ELF-1 (cell line): ENCODE results near the gene FHOD3.

Experiments used
- DNase-seq: peaks from one replicate; pipeline ENCODE4 v3.0.0-alpha.2; 2016; ENCODE audit warnings: low read depth, low spot score

Gene FHOD3

GRCh38 chr18:36516258-36516657, 218.7 kb downstream of the FHOD3 start:
- no peak for DNase-seq

DNA sequence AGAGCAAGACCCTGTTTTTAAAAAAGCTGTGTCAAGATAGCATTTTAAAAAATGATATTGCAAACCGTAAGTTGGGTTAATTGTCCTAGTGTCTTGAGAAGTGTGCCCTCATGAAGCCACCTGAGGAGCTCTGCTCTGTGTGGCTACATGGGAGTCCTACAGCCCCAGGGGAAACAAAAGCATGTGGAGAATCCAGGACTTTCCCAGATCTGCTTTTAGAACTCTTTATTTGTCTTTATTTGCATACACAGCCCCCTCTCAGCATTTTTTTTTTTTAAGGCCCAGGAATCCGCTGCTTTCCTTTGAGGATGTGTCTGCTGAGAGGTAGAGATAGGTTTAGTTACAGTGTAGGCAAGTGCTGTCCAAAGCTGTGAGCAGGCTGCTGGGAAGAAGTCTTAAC, 219.2 kb downstream of the FHOD3 start:
- DNase-seq, result peak; percentile 84

GRCh38 chr18:36518839-36519238, 221.3 kb downstream of the FHOD3 start:
- no peak for DNase-seq

DNA sequence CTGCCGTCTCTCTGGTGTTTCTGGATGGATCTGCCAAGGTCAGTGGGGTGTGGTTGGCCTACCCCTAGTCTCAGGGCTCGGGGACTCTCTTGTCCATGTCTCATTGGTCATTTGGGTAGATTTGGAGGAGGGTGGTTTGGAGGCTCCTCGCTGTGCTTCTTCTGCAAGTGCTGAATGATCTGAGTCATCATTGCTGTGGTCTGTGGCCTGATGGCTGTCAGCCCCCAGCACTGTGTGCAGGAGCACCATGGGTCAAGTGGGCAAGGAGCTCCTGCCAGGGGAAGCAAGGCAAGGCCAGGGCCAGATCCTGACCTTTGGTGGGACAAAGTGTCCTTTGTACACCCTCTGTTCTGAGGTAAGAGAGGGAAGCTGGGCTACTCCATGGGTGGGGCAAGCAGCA, 221.8 kb downstream of the FHOD3 start:
- no peak for DNase-seq

- no peak for DNase-seq
Observed at GRCh38 chr18:36522509-36522908, 225.0 kb downstream of the FHOD3 start.

- no peak for DNase-seq
Observed at GRCh38 chr18:36525913-36526312, 228.4 kb downstream of the FHOD3 start.

DNA sequence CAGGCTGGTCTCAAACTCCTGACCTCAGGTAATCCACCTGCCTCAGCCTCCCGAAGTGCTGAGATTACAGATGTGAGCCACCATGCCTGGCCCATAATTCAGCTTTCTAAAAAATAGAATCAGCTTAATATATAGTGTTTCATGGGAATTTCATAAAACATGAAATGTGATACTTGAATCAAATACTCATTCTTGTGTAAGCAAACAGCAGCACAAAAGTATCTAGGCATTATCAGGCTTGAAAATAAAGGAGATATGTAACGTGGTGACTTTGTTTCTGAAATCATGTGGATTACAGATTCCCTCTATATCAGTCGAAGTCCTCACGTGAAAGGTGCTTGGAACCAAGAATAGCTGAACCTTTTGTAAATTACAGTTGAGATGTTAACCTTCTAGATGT, 229.1 kb downstream of the FHOD3 start:
- DNase-seq, result no peak

- no peak for DNase-seq
Observed at GRCh38 chr18:36527051-36527450, 229.5 kb downstream of the FHOD3 start.

DNA sequence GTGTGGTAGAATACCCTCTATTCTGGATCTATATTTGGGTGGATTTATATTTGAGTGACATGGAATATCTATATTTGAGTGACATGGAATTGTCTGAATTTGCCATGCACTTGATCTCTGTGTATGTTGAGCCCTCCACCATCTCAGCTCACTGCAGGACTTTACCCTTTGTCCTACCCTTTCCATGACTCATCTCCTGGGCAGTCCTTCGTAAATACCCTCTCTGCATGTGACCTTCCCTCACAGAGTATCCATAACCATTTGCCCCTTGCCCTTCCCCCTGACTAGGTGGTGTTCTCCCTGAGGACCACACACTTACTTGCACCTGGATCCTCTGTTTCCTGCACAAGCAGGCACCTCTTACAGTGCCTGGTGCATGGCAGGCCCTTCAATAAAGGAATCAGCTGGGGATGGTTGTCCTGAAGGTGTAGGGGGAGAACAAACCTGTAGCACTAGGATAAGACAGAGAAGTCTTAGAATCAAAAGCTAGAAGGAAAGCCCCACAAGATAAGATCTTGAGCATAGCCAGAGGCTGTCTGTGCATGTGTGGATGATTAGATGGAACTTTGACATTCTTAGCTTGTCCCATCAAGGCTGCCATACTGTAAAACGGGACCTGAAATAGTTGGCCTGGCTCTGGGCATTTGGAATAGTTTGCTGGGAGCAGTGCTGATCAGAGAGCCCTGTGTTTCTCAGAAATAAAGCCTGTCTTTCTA, 230.4 kb downstream of the FHOD3 start:
- peak; percentile 42 for DNase-seq

GRCh38 chr18:36529747-36530146, 232.2 kb downstream of the FHOD3 start:
- DNase-seq, result no peak

DNA sequence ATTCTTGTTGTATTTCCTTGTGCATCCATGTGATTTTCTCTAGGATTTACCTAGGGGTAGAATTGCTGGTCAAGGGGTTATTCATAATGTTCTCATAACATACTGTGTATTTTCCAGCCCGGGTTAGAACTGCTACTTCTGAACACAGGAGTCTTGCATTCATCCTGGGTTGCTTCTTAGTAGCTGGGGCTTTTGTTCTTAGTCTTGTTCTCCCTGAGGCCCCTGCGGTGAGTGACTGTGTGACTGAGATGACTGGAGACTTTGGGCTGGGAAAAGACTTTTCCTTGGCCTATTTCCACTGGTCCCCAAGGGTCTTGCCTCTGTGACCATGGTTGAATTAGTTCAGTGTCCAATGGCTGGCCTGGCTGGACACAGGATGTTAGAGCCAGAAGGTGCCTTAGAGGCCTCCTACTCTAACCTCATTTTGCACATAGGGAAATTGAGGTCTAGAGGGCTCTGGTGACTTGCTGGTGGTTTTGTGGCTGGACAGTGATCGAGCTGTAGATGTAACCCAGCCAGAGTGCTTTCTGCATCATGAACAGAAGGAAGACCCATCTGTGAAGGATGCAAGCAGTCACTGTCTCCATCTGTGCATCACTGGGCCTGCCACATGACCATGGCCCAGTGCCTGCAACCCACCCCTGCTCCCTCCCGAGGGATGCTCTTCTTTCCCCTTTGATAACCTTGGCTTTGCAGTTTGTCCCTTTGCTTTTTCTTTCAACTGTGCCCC, 233.3 kb downstream of the FHOD3 start:
- DNase-seq, result no peak

DNA sequence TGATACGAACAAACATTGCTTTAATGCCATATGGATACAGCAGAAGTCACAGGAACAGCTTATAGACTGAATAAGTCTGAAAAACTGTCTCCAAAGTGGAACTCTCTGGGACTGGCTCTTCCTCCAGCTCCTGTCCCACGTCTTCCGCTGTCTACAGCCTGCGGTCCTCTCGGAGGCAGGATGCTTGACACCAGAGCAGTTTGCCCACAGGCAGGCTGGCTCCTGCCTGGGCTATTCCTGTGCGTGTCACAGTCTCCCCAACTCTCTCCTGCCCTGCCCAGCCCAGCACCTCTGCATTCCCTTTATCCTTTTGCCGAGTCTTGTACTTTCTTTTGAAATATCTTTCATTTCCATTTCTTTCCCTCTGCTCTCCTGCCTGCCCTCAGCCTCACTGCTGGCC, 234.1 kb downstream of the FHOD3 start:
- no peak for DNase-seq

GRCh38 chr18:36532394-36532793, 234.9 kb downstream of the FHOD3 start:
- DNase-seq, result no peak

- no peak for DNase-seq
Observed at GRCh38 chr18:36532815-36533214, 235.3 kb downstream of the FHOD3 start.

GRCh38 chr18:36533446-36534153, 236.1 kb downstream of the FHOD3 start:
- DNase-seq, result no peak

DNA sequence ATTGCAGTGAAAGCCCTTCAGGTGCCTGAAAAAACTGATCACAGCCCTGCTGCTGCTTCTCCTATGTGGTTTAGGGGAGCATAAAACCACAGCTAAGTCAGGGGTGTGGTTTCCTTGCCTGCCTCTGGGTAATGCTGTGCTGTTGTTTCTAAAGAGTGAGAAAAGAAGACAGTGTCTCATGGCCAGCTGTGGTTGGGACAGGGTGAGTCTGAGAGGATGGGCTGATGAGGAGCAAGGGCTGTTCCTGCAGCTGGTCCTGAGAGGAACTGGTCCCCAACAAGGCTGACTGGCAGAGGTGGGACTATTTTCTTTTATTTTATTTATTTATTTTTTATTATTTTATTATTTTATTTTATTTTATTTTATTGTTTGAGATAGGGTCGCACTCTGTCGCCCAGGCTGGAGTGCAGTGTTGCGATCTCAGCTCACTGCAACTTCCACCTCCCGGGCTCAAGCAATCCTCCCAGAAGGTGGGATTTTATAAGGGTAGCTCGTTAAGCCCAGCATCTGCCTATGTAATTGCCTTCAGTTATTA, 236.7 kb downstream of the FHOD3 start:
- no peak for DNase-seq

DNA sequence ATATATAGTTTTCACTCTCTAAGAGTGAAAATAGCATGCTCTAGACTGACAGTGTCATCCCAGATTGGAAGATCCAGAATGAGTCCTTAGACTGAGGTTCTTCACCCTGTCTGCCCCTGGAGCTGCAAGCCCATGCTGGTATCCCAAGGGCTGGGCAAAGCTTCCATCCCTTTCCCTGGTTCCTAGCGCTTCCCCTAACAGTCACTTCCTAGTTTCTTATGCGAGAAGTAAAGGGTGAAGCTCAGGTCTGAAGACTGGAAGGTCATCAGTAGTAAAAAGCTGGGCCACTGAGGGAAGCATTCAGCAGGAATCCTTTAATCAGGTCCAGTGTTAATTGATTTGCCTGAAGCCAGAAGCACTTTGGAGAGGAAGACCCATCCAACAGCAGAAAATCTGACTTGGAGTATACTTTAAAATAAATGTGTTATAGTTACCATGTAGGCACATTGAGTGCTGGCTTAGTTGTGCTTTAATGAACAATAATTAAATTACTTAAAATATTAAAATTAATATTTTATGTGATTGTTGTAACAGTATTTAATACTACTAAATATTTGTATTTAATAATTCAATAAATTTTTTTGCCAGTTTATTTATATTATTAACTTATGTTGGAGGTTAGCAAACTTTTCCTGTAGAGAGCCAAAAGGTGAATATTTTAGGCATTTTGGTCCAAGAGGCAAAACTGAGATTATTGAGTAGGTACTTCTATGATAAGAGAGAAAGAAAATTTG, 237.9 kb downstream of the FHOD3 start:
- DNase-seq, result no peak

DNA sequence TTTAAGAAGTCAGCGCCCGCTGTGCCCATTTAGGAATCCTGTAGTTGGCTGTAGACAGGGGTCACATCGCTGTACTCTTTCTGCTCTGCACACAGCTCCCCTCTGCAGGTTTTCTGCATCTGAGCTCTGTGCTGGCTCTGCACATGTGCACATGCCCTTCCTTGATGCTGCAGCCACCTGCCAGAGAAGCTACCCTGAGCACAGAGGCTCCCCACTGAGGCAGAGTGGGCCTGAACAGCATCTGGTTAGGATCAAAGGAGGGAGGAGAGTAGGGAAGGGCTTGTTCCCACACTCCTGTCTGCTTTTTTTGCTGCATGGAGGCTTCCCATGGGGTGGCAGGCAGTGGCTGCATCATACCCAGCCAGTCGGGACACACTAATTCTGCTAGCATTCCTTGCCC, 238.9 kb downstream of the FHOD3 start:
- peak; percentile 49 for DNase-seq

DNA sequence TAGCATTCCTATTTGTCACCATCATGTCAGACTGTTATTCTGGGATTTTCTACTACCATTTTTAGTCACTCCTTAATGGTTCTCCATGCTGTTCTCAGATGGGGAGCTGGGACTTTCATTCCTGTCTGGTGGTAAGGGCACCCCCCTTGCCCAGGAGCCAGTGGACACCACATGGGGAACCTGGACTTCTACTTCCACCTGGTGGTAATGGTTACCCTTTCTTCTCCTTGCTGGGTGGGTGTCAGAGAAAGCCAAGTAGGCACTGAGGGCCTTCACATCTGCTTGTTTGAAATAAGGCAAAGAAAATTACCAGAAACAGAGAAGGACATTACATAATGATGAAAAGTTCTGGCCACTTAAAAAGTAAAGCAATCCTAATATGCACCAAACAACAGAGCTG, 239.8 kb downstream of the FHOD3 start:
- no peak for DNase-seq

DNA sequence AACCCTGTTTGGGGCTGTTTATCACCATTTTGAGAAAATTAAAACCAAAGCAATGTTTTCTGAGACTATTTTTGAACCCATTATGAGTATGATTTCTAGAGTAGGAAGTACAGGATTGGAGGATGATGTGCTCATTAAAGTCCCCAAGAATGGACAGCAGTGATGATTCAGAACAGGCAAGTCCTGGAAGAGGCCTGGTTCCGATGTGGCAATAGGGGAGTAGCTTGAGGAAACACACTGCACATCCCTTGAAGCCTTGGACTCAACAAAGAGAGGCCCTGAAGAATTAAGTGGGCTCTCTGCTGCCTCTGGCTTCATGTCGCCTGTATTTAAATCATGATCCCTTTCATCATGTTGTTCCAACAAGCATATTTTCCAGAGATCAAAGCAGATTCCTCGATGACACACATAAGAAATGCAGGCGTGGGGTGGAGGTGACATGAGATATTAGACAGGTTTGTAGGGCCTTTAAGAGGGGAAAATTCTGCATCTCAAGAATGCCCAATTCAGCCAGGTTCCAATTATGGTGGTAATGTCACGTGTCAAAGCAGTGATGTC, 242.2 kb downstream of the FHOD3 start:
- DNase-seq, result no peak

DNA sequence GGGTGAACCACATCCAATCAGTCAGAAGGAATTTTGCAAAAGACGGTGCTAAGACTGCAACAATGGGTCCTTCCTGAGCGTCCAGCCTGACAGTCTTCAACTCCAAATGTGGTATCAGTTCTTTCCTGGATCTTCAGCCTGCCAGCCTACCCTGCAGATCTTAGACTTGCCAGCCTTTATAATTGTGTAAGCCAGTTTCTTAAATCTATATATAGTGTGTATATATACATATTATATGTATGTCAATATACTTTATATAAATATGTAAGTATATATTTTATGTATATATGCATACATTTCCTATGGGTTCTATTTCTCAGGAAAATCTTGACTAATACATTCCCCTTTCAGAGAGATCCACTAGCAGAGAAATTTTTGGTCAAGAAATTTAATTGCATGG, 245.5 kb downstream of the FHOD3 start:
- no peak for DNase-seq
